Activated CD4-positive, alpha-beta T cell treated with anti-CD3 and anti-CD28 coated beads, Interleukin-2, amount 10 ng/mL, durations not matched to agents 24 days and 14 days (primary cell): ENCODE data around the gene SLC35G2. TPM values are rescaled to one million over a fixed set of nuclear protein-coding genes. Genes with fewer than 3 reads are reported as not detected.
"Not testable (repeated sequence)": the region's sequence is repeated elsewhere in the genome, so short reads cannot be mapped to it uniquely, and the experiment has no call there.

Experiments used
- DNase-seq: peaks from one replicate; pipeline ENCODE4 v3.0.0; 2022
- H3K27ac Mint-ChIP-seq: one replicate; pipeline ENCODE4 v1.8.0; 2022; ENCODE audit warnings: mild to moderate bottlenecking, mixed read lengths
- H3K27me3 Mint-ChIP-seq: one replicate; pipeline ENCODE4 v1.8.0; 2022; ENCODE audit warnings: mixed read lengths
- H3K36me3 Mint-ChIP-seq: one replicate; pipeline ENCODE4 v1.8.0; 2022; ENCODE audit warnings: low read depth, mild to moderate bottlenecking, mixed read lengths
- H3K4me1 Mint-ChIP-seq: one replicate; pipeline ENCODE4 v1.8.0; 2021; ENCODE audit warnings: mixed read lengths
- H3K4me3 Mint-ChIP-seq: one replicate; pipeline ENCODE4 v1.8.0; 2022; ENCODE audit warnings: mild to moderate bottlenecking, moderate library complexity, mixed read lengths
- H3K9me3 Mint-ChIP-seq: one replicate; pipeline ENCODE4 v1.8.0; 2021; ENCODE audit warnings: mixed read lengths
- intact Hi-C: fragments of 100-400 bp; cut with micrococcal nuclease; formaldehyde crosslinking; loops from one replicate; pipeline ENCODE4 v1.15.1; 2023
- total RNA-seq: library from RNA; stranded (reverse); gene quantifications from 2 replicates; pipeline ENCODE4 v1.2.3, GENCODE V29; 2022

SLC35G2 gene
- total RNA-seq, 1 donor from 2014 or later = 3.8 TPM

DNA sequence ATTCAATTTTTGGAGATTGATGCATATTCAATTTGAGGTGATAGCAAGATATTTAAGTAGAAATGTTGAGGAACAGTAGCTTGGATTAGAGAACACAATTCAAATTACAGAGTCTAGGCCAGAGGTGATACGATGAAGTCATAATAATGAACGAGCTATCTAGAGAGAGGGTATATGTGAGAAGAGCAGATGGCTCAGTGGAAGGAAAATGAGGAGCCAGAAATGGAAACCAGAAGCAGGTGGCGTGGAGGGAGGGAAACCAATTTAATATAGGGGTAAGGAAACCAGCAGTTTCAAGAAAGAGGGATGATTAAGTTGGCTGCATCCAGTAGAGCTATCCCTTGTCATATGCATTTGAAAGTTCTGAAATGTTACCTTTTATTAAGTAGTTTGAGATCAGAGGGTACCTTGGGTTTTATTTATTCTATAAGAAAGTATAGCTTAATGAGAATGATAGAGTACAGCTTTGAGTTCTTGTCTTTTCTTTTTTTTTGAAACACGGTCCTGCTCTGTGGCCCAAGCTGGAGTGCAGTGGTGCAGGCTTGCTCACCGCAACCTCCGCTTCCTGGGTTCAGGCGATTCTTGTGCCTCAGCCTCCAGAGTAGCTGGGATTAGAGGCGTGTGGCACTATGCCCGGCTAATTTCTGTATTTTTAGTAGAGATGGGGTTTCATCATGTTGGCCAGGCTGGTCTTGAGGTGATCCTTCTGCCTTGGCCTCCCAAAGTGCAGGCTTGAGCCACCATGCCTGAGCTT lies 65.2 kb downstream of the SLC35G2 start:
- H3K27me3 Mint-ChIP-seq = no peaks in the 10 kb centered on the region
- peaks cover 47% of the 10 kb centered on the region for H3K4me1 Mint-ChIP-seq
- peak; percentile 41 for DNase-seq
- peaks cover 23% of the 10 kb centered on the region for H3K36me3 Mint-ChIP-seq
- peak overlapping the region; percentile 1 for H3K27ac Mint-ChIP-seq
- intact Hi-C loops = no loop called here
- H3K4me3 Mint-ChIP-seq = no peak overlapping the region
- peaks cover 5% of the 10 kb centered on the region for H3K9me3 Mint-ChIP-seq

DNA sequence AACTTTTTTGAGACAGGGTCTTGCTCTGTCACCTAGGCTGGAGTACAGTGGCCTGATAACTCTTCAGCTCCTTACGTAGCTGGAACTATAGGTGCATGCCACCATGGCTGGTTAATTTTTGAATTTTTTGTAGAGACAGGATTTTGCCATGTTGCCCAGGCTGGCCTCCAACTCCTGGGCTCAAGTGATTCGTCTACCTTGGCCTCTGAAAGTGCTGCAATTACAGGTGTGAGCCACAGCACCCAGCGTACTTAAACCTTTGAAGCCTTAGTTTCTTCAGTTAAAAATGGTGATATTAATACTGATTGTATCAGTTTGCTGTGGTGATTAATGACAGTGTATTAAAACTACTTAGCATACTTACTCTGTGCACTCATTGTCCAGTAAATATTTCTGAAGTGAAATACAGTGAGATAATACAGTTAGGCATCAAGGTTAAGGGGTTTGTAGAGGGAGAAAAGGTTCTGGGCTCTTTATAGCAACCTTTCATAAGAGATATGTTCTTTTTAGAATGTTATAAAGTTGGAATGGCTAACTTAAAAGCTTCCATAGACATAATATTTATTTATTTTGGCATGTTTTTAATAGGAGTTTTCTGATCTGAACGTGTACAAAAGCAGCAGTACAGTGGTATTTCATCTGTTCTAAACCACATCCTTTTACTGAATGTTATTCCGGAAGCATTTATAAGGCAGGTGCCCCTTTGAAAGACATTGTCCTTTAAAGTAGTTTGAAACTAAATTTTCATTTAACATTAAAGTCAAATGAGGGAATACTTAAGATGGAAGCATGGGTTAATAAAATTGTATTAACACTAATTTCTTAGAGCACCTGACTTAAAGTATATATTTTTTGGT lies 66.7 kb downstream of the SLC35G2 start:
- intact Hi-C loops = no loop called here
- Mint-ChIP-seq H3K36me3 (peaks cover 30% of the 10 kb centered on the region), H3K9me3 (peaks cover 4% of the 10 kb centered on the region), H3K4me1 (peaks cover 45% of the 10 kb centered on the region), H3K27ac (peak overlapping the region; percentile 39), H3K27me3 (no peaks in the 10 kb centered on the region), H3K4me3 (peak overlapping the region; percentile 65)
- DNase-seq = peak; percentile 59

DNA sequence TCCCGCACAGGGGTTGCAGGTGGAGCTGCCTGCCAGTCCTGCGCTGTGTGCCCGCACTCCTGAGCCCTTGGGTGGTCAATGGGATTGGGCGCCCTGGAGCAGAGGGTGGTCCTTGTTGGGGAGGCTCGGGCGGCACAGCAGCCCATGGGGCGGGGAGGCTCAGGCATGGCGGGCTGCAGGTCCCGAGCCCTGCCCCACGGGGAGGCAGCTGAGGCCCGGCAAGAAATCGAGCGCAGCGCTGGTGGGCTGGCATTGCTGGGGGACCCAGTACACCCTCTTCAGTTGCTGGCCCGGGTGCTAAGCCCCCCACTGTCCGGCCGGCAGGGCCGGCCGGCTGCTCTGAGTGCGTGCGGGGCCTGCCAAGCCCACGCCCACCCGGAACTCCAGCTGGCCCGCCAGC lies 71.0 kb downstream of the SLC35G2 start:
- Mint-ChIP-seq H3K4me1 (peaks cover 37% of the 10 kb centered on the region), H3K27me3 (no peaks in the 10 kb centered on the region), H3K36me3 (peaks cover 42% of the 10 kb centered on the region), H3K4me3 (no peak overlapping the region), H3K27ac (no peak overlapping the region), H3K9me3 (peaks cover 9% of the 10 kb centered on the region)
- DNase-seq = peak; percentile 31
- intact Hi-C loops = no loop called here

DNA sequence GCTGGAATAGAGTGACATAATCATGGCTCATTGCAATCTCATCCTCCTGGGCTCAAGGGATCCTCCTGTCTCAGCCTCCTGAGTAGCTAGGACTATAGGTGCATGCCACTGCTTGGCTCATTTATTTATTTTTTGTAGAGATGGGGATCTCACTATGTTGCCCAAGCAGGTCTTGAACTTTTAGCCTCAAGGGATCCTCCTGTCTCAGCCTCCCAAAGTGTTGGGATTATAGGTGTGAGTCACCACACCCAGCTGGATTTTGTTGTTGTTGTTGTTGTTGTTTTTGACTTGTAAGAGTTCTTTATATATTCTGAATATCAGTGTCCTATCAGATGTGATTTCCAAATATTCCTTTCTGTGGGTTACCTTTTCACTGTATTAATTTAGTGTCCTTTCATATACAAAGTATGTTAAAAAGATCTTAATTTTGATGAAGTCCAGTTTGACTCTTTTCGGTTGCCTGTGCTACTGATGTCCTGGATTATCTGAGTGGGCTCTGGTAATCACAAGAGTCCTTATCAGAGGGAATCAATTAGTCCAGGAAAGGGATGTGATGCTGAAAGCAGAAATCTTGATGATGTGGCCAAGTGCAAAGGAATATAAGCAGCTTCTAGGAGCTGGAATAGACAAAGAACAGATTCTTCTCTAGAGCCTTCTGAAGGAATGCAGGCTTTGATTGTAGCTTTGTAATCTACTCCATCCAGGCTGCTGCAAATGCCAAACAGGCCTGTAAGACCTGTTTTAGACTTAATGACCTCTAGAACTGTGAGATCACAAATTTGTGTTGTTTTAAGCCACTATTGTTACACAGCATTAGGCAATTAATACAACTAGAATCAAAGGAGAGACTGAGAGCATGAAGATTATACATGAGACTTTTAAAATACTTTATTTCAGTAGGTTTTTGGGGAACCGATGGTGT lies 73.3 kb downstream of the SLC35G2 start:
- peaks cover 9% of the 10 kb centered on the region for H3K9me3 Mint-ChIP-seq
- H3K36me3 Mint-ChIP-seq = peaks cover 46% of the 10 kb centered on the region
- no peak overlapping the region for H3K27ac Mint-ChIP-seq
- peaks cover 27% of the 10 kb centered on the region for H3K4me1 Mint-ChIP-seq
- H3K27me3 Mint-ChIP-seq = no peaks in the 10 kb centered on the region
- H3K4me3 Mint-ChIP-seq = no peak overlapping the region
- peak; percentile 33 for DNase-seq
- intact Hi-C loops = loop anchor here (2.0 kb wide), 1 partner anchor 17 kb away; no protein-coding TSS in a partner anchor

- intact Hi-C loops = loop anchor here (2.0 kb wide), 1 partner anchor 15 kb away; no protein-coding TSS in a partner anchor
- Mint-ChIP-seq H3K9me3 (peaks cover 9% of the 10 kb centered on the region), H3K36me3 (peaks cover 45% of the 10 kb centered on the region), H3K4me3 (no peak overlapping the region), H3K4me1 (peaks cover 26% of the 10 kb centered on the region), H3K27ac (no peak overlapping the region), H3K27me3 (no peaks in the 10 kb centered on the region)
- peak; percentile 45 for DNase-seq
Observed at GRCh38 chr3:136893848-136894443, 75.0 kb downstream of the SLC35G2 start.

GRCh38 chr3:136897171-136897570 lies 78.2 kb downstream of the SLC35G2 start:
- not testable (repeated sequence) for H3K27ac Mint-ChIP-seq, H3K27me3 Mint-ChIP-seq, H3K4me3 Mint-ChIP-seq
- Mint-ChIP-seq H3K36me3 (peaks cover 46% of the 10 kb centered on the region), H3K9me3 (peaks cover 15% of the 10 kb centered on the region), H3K4me1 (peaks cover 49% of the 10 kb centered on the region)
- DNase-seq = peak; percentile 28
- intact Hi-C loops = loop anchor here (5.0 kb wide), 2 partner anchors 35 kb away; partner anchors contain the start of gene NCK1

DNA sequence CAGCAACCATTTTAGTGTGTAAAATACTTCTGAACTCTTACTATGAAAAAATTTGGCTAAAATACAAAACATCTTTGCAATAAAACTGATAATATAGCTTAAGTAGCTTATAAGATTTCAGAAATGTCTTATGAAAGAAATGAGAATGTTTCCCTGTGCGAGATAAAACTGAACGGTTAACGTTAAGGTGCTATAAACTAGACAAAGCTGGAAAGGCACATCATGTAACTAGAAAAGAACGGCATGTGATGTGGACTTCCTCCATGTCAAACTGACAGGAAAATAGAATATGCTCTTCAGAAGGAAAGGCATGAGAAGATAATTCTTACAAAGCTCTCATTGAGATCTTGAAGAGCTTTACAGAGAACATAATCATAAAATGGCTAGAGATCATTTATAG lies 79.6 kb downstream of the SLC35G2 start:
- H3K4me1 Mint-ChIP-seq = peaks cover 41% of the 10 kb centered on the region
- intact Hi-C loops = loop anchor here (5.0 kb wide), 2 partner anchors 34 to 36 kb away; partner anchors contain the start of gene NCK1

DNA sequence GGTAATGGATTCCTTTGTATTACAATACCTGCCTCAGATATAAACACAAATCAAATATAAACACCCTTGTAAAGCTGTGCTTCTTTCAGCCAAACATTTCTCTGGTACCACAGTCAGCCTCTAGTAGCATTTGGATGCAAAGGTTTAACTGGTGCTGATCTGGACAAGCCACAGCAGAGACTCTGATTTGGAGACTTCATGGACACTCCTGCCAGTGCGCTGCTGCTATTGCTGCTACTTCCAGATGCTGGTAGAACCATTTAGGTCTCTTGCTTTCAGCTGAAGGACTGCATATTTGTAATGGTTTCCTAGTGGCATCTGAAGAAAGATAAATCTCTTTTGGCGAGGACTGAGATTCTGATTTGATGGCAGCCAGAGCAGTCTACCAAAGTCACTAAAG lies 80.0 kb downstream of the SLC35G2 start:
- intact Hi-C loops = loop anchor here (1.0 to 5.0 kb wide), 3 partner anchors 20 to 37 kb away; partner anchors contain the start of gene NCK1
- peaks cover 37% of the 10 kb centered on the region for H3K4me1 Mint-ChIP-seq
- peak; percentile 53 for DNase-seq
- H3K36me3 Mint-ChIP-seq = peaks cover 56% of the 10 kb centered on the region
- H3K27ac Mint-ChIP-seq = no peak overlapping the region
- no peaks in the 10 kb centered on the region for H3K27me3 Mint-ChIP-seq
- peaks cover 15% of the 10 kb centered on the region for H3K9me3 Mint-ChIP-seq
- H3K4me3 Mint-ChIP-seq = no peak overlapping the region

More for the DNA sequence above, 79.6 kb downstream of the SLC35G2 start:
- no peak overlapping the region for H3K4me3 Mint-ChIP-seq
- peaks cover 11% of the 10 kb centered on the region for H3K9me3 Mint-ChIP-seq
- peaks cover 54% of the 10 kb centered on the region for H3K36me3 Mint-ChIP-seq
- DNase-seq = no peak
- H3K27ac Mint-ChIP-seq = no peak overlapping the region
- H3K27me3 Mint-ChIP-seq = no peaks in the 10 kb centered on the region

DNA sequence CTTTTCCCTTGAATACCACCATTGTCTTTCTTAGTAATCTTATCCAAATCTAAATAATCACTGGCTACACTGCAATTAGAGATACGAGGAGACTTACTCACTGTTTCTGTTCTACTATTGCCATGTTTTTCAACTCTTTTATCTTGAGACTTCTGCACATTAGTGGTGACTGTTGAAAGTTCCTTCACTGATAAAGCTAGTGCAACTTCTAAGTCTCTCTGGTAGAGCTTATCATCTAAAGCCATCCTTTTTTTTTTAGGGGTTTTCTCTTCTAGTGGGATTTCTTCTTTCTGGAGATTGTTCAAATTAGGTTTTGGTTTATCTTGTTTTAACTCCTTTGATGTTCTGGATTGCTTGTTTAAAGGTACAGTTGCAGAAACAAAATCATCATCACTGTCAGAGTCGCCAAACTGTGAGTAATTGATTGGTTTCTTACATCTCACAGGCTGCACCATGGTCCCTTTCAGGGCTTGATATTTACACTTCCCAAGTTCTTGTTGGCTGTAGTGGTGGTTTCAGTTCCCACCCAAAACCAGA lies 80.8 kb downstream of the SLC35G2 start:
- Mint-ChIP-seq H3K4me3 (no peak overlapping the region), H3K9me3 (peaks cover 15% of the 10 kb centered on the region), H3K4me1 (peaks cover 34% of the 10 kb centered on the region), H3K27ac (peak overlapping the region; percentile 10), H3K36me3 (peaks cover 59% of the 10 kb centered on the region), H3K27me3 (no peaks in the 10 kb centered on the region)
- DNase-seq = peak; percentile 37
- intact Hi-C loops = loop anchor here (1.0 to 5.0 kb wide), 3 partner anchors 20 to 37 kb away; partner anchors contain the start of gene NCK1

DNA sequence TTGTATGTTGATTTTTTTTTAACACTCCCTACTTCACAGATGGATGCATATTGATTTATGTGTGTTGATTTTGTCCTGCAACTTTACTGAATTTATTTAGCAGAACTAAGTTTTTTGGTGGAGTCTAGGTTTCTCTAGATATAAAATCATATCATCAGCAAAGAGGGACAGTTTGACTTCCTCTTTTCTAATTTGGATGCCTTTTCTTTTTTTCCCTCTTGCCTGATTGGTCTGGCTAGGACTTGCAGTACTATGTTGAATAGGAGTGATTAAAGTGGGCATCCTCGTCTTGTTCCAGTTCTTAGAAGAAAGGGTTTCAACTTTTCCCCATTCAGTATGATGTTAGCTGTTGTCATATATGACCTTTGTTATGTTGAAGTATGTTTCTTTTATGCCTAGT lies 81.8 kb downstream of the SLC35G2 start:
- DNase-seq = peak; percentile 9
- intact Hi-C loops, H3K4me3 Mint-ChIP-seq, H3K27me3 Mint-ChIP-seq: not testable (repeated sequence)
- peaks cover 15% of the 10 kb centered on the region for H3K9me3 Mint-ChIP-seq
- peaks cover 34% of the 10 kb centered on the region for H3K4me1 Mint-ChIP-seq
- peak overlapping the region; percentile 10 for H3K27ac Mint-ChIP-seq
- H3K36me3 Mint-ChIP-seq = peaks cover 64% of the 10 kb centered on the region

DNA sequence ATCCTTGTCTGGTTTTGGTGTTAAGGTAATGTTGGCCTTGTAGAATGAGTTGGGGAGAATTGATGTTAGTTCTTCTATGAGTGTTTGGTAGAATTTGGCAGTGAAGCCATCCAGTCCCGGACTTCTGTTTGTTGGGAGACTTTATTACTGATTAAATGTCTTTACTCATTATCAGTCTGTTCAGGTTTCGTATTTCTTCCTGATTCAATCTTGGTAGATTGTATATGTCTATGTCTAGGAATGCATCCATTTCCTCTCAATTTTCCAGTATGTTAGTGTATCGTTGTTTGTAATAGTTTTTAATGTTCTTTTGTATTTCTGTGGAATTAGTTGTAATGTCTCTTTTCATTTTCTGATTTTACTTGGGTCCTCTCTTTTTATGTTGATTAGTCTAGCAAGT lies 82.5 kb downstream of the SLC35G2 start:
- intact Hi-C loops = no loop called here

DNA sequence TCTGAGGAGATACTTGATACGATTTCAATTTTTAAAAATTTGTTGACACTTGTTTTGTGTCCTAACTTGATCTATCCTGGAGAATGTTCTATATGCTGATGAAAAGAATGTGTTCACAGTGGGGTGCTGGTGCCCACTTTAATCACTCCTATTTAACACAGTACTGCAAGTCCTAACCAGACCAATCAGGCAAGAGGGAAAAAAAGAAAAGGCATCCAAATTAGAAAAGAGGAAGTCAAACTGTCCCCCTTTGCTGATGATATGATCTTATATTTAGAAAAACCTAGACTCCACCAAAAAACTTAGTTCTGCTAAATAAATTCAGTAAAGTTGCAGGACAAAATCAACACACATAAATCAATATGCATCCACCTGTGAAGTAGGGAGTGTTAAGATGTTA lies 83.6 kb downstream of the SLC35G2 start:
- H3K4me3 Mint-ChIP-seq, DNase-seq, H3K27me3 Mint-ChIP-seq, H3K27ac Mint-ChIP-seq, intact Hi-C loops: not testable (repeated sequence)
- Mint-ChIP-seq H3K4me1 (peaks cover 42% of the 10 kb centered on the region), H3K36me3 (peaks cover 60% of the 10 kb centered on the region), H3K9me3 (peaks cover 19% of the 10 kb centered on the region)

More for the DNA sequence above, 82.5 kb downstream of the SLC35G2 start:
- H3K9me3 Mint-ChIP-seq = peaks cover 19% of the 10 kb centered on the region
- H3K27ac Mint-ChIP-seq = no peak overlapping the region
- no peaks in the 10 kb centered on the region for H3K27me3 Mint-ChIP-seq
- peaks cover 35% of the 10 kb centered on the region for H3K4me1 Mint-ChIP-seq
- no peak overlapping the region for H3K4me3 Mint-ChIP-seq
- H3K36me3 Mint-ChIP-seq = peaks cover 64% of the 10 kb centered on the region
- DNase-seq = no peak
